IPS-NIHi7 (cell line): ENCODE data around the gene WDR72.
"Not testable (repeated sequence)": the region's sequence is repeated elsewhere in the genome, so short reads cannot be mapped to it uniquely, and the experiment has no call there.

Experiments
- DNase-seq: peaks from one replicate; pipeline ENCODE4 v3.0.0; 2012; ENCODE audit warnings: mixed read lengths; ENCODE audit errors: extremely low spot score

WDR72 gene

DNA sequence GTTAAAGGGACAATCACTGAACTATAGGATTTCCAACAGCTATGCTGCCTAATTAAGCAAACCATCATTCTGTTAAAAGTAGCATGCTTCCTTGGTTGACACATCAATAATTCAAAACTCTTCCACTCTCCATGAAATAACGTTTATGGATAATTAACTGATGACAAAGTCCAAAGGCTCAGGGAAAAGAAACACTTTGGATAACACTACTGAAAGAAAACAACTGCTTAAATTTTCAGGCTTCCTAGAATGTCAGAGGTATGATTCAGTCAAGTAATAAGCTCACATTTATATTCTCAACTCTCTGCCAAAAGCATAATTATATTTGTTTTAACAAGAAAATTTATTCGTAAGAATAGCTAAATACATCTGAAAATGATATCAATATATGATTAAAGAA, 49.6 kb downstream of the WDR72 start:
- DNase-seq = no peak

- DNase-seq = no peak
Measured at GRCh38 chr15:53695365-53695764, 64.1 kb downstream of the WDR72 start.

DNA sequence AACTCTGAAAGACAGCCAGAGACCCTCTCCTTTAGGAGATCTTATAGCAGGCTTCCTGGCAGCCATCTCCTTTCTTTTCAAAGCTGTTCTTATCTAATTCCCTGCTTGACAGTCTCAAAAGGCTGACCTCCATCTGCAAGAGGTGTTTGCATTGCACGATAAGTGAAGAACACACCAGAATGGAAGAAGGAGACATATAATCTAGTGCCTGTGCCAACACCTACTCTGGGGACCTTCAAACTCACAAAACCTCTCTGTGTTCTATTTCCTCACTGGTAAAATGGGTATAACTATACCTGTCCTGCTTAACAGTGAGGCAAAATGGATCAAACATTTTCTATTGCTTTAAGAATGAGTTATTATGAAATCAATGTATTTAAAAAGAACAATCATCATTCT, 65.0 kb downstream of the WDR72 start:
- no peak for DNase-seq

GRCh38 chr15:53693729-53694475, 65.6 kb downstream of the WDR72 start:
- DNase-seq = no peak

- not testable (repeated sequence) for DNase-seq
Measured at GRCh38 chr15:53684162-53684561, 75.3 kb downstream of the WDR72 start.

- DNase-seq = no peak
Measured at GRCh38 chr15:53681056-53681455, 78.4 kb downstream of the WDR72 start.

- DNase-seq = no peak
Measured at GRCh38 chr15:53675832-53676231, 83.6 kb downstream of the WDR72 start.

DNA sequence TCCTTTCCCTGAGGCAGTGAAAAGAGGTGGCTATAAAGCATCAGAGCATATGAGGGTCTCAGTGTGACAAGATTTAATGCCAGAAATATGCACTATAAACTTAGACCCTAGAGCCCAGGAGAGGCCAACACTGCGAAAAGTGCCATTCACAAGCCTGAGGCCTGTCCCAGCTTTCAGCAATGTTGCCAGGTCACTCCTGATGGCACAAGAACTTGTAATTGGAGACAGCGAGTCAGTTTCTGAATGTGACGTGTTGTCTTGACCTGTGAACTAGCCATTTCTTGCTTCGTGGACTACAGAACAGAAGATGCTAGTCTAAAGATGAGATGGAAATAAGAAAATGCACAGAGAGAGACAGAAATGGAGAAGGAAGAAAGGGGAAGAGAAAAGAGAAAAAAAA, 87.9 kb downstream of the WDR72 start:
- DNase-seq = no peak

DNA sequence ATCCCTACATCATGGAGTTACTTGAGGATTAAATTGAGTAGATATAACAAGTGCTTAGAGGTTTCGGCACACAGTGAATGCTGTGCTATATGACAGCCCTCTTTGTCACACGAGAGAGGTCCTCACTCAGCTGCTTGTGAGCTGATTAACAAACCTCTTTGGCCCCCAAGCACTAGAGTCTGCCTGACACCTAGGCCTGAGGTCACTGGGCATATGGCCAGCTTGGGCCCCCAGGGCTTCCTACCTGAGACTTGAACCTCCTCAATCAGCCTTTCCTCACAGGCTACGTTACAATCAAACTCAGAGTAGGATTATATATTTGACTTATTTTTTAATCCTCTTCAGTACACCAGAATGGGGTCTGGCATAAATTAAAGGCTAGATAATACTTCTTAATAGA, 88.8 kb downstream of the WDR72 start:
- DNase-seq = no peak

GRCh38 chr15:53665930-53666329, 93.5 kb downstream of the WDR72 start:
- DNase-seq = no peak

DNA sequence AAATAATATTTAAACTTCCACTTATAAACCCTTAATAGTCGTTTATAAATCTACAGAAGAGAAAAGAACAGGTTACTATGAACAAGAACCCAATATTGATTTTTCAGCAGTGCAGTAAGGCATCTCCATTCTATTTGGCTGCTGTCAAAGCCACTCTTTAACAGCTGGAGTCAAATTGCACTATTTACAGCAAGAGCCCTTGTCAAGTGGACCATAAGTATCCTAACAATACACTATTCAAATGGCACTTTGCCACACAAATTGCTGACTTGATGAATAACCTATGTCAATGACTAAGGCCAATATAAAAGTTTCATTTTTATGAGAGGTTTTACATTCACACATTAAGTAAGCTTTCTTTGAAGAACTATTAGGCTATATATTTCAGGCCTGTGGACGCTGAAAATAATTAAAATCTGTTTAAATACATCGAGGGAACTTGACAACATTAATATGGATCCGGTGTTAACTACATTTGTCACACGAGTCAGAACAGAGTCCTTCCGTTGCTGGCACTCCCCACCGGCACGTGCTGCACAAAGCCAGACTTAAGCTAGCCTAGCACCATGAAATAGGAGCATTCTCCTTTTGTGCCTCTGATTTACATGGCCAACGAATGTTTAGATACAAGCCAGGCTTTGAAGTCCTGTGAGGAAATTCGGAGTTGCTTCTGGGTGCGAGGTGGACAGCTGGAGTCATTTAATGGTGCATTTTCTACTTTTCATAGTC, 100.5 kb downstream of the WDR72 start:
- no peak for DNase-seq

GRCh38 chr15:53658255-53658654, 101.2 kb downstream of the WDR72 start:
- no peak for DNase-seq

DNA sequence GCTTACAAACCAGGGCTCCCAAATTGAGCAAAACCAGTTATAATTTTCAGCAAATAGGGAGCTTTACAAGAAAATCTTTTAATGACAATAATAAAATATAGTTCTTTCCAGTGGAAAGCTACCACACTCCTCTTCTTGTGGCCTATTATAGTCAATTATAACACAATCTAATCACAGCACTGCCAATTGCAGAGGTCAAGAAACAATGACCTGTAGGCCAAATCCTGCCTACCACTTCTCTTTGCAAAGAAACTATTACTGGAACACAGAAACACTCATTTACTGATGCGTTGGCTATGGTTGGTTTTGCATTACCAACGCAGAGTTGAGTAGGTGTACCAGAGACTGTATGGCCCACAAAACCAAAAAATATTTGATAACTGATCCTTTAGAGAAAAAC, 110.5 kb downstream of the WDR72 start:
- DNase-seq = no peak

DNA sequence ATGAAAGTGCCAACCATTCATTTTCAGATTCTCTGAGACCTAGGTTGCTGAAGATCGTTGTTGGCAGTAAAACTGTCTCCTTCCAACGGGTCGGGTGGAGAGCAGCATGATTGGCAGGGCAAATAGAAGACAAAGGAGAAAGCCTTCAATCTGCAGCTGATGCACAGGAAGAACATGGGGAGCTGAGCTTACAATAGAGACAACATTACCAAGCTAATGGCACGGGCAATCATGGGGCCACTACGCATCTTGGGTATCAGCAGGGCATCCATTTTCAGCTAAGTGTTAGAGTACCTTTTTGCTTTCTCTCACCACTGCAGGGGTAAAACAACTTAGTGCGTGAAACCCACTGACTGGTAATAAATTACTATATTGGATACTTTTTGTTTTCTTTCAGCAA, 114.8 kb downstream of the WDR72 start:
- no peak for DNase-seq

- no peak for DNase-seq
Measured at GRCh38 chr15:53634517-53635106, 124.9 kb downstream of the WDR72 start.

- DNase-seq = no peak
Measured at GRCh38 chr15:53627279-53627678, 132.2 kb downstream of the WDR72 start.

DNA sequence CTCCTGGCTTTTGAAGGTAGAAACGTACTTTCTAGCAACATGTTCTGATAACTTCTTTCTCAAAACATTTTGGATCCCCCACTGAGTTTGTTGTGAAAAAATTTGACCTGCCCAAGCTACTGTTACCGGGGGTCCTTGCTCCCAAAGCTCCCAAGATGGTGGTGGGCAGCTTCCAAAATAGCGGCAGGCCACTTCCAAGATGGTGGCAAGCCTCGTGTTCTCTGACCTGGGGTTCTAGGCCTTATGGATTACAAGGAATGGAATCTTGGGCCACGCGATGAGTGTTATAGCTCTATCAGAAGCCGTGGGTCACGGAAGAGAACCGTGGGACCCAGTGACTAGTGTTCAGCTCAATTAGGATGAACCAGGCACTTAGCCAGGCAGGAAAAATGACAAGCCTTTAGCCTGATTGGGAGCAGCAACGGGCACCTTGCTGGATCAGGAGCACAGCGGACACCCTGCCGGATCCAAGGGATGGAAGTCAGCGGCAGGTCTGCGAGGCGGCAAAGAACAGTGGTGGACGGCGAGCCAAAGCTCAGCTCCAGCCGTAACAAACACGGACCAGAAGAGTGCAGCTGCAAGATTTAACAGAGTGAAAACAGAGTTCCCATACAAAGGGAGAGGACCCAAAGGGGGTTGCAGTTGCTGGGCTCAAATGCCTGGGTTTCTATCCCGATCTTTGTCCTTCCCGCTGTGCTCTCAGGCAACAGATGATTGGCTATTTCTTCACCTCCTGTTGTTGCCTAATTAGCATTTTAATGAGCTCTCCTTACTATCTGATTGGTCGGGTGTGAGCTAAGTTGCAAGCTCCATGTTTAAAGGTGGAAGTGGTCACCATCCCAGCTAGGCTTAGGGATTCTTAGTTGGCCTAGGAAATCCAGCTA, 133.3 kb downstream of the WDR72 start:
- no peak for DNase-seq

DNA sequence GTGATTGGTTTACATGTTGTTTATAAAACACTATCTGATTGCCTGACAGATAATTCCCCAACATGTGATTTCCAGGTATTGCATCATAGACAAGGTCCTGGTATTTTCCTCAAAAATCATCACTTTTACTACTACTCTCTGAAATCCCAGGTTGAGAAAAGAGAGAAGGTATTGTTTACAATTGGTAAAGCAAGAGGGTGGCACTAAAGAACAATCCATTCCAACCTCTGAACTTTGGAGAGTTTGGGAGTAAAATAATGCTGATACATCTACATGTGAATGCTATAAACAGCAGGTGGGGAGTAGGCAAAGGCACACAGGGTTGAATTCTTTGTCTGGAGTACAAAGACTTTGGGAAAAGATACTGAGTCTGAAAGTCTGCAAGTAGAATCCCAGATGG, 134.2 kb downstream of the WDR72 start:
- peak; percentile 15 for DNase-seq

- no peak for DNase-seq
Measured at GRCh38 chr15:53618461-53618860, 141.0 kb downstream of the WDR72 start.

DNA sequence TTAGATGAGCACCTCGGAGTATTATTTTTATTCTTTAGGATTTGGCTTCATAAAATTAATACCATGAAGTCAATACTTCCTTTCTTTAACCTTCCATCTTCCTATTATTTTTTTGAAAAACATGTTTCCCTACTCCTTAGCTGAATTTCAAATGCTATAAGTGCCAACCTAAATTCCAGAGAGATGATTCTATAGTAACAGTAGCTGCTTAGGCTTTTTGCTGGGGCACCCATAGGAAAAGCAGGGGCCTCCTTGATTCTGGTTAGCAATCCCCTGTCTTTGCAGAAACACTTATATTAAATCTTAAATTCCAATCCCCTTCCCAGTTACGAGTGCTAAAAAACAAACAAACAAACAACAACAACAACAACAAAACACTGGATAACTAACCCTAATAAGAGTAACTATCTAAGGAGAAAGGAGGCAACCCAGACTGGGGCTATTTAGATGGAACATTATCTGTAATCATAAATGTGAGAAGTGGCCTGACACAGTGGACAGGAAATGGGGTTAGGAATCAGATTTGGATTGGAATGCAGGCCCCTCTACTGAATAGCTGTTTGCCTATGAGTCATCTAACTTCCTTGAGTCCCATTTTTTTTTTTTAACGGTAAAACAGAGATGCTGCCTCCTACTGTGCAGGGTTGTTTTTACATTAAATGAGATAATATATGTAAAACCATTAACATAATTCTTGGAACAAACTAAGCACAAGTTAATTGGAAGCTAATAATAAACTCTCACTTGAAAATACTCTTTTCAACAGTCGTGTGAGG, 148.1 kb downstream of the WDR72 start:
- DNase-seq = peak; percentile 10

- no peak for DNase-seq
Measured at GRCh38 chr15:53591041-53591440, 168.4 kb downstream of the WDR72 start.
